Testis (tissue), 2 donors: ENCODE measurements around the gene THSD4.

Source experiments
- CTCF ChIP-seq, 3 experiments: fragments of 450-650 bp in 2 of 3; fragments of 200-600 bp in 1 of 3; sonication (generic) in 1 of 3; IDR thresholded peaks; one replicate each; pipeline ENCODE4 v1.5.1; 2016 to 2019; ENCODE audit warnings: antibody characterized with exemption in 3 of 3, mild to moderate bottlenecking in 2 of 3, moderate library complexity in 1 of 3
- POLR2A ChIP-seq: fragments of 450-650 bp; IDR thresholded peaks from one replicate; pipeline ENCODE4 v1.6.1; 2017; ENCODE audit warnings: antibody characterized with exemption, mild to moderate bottlenecking, moderate library complexity

GRCh38 chr15:71338265-71338664 is 223.0 kb downstream of the THSD4 start:
- TF ChIP-seq POLR2A (no peak), CTCF (IDR thresholded peaks at IDR 0.05) (no peak)
